ENCODE data around the gene MAD2L1. TPM values are rescaled to one million over a fixed set of nuclear protein-coding genes. Genes with fewer than 3 reads are reported as not detected.

MAD2L1 gene
- total RNA-seq, result 1.4 and 2.7 TPM in 2 replicates

GRCh38 chr4:120066517-120067340, at the start of gene MAD2L1:
Gene MAD2L1 (minus strand): TSS chr4:120066848. CDS start chr4:120066734, 114 bp downstream.

All from pericardium fibroblast (primary cell).